ENCODE results near the gene DLEC1. TPM values are rescaled to one million over a fixed set of nuclear protein-coding genes. Genes with fewer than 3 reads are reported as not detected.

Gene DLEC1
- total RNA-seq (2014; rRNA removed; shearing (Covaris generic)): not detected in 2 replicates

GRCh38 chr3:38039101-38039898, at the start of gene DLEC1:
Gene DLEC1, plus strand, starts transcription at chr3:38039208. Its CDS starts 18 bp downstream, at chr3:38039226.
- Histone ChIP-seq H3K27ac (no peak within 1 kb of the TSS), H3K4me1 (no peaks in the 10 kb centered on the region), H3K36me3 (no peaks in the 10 kb centered on the region), H3K4me3 (no peak within 1 kb of the TSS), H3K27me3 (no peaks in the 10 kb centered on the region), H3K9me3 (replicated peaks) (no peaks in the 10 kb centered on the region)
- no peak for DNase-seq

GRCh38 chr3:37989821-37990480, 49.1 kb upstream of the DLEC1 start:
- no peak for DNase-seq
- H3K9me3 ChIP-seq (replicated peaks): no peaks in the 10 kb centered on the region
- H3K36me3 ChIP-seq: no peaks in the 10 kb centered on the region
- H3K27ac ChIP-seq: no peak overlapping the region
- H3K4me3 ChIP-seq: no peak overlapping the region
- no peaks in the 10 kb centered on the region for H3K27me3 ChIP-seq
- H3K4me1 ChIP-seq: peaks cover 3% of the 10 kb centered on the region; the same call in 1 of the 2 replicates

- H3K27ac ChIP-seq: no peak within 1 kb of the TSS
- no peaks in the 10 kb centered on the region for H3K9me3 ChIP-seq (replicated peaks)
- H3K4me3 ChIP-seq: no peak within 1 kb of the TSS
- H3K27me3 ChIP-seq: no peaks in the 10 kb centered on the region
- H3K36me3 ChIP-seq: no peaks in the 10 kb centered on the region
- peaks cover 3% of the 10 kb centered on the region; the same call in 1 of the 2 replicates for H3K4me1 ChIP-seq
- DNase-seq: peak; percentile 42 to 62
Observed at GRCh38 chr3:37990527-37990926, 48.5 kb upstream of the DLEC1 start, which contains the start of gene VILL. Gene VILL, plus strand, starts transcription at chr3:37990786. Its CDS starts 2,887 bp downstream, at chr3:37993673.

GRCh38 chr3:37991109-37991508, 47.9 kb upstream of the DLEC1 start:
- no peaks in the 10 kb centered on the region for H3K27me3 ChIP-seq
- H3K4me1 ChIP-seq: peaks cover 3% of the 10 kb centered on the region; the same call in 1 of the 2 replicates
- H3K36me3 ChIP-seq: no peaks in the 10 kb centered on the region
- no peak for DNase-seq
- no peaks in the 10 kb centered on the region for H3K9me3 ChIP-seq (replicated peaks)
- H3K4me3 ChIP-seq: no peak overlapping the region
- H3K27ac ChIP-seq: no peak overlapping the region

- no peak overlapping the region for H3K4me3 ChIP-seq
- H3K4me1 ChIP-seq: peaks cover 3% of the 10 kb centered on the region; the same call in 1 of the 2 replicates
- H3K27me3 ChIP-seq: no peaks in the 10 kb centered on the region
- no peaks in the 10 kb centered on the region for H3K9me3 ChIP-seq (replicated peaks)
- no peak overlapping the region for H3K27ac ChIP-seq
- no peaks in the 10 kb centered on the region for H3K36me3 ChIP-seq
- DNase-seq: no peak
Observed at GRCh38 chr3:37991823-37992222, 47.2 kb upstream of the DLEC1 start.

GRCh38 chr3:37992271-37993066, 46.5 kb upstream of the DLEC1 start:
- Histone ChIP-seq H3K27ac (no peak overlapping the region), H3K27me3 (no peaks in the 10 kb centered on the region), H3K4me1 (peaks cover 3% of the 10 kb centered on the region; the same call in 1 of the 2 replicates), H3K9me3 (replicated peaks) (no peaks in the 10 kb centered on the region), H3K4me3 (no peak overlapping the region), H3K36me3 (no peaks in the 10 kb centered on the region)
- DNase-seq: no peak

GRCh38 chr3:37993067-37993455, 45.9 kb upstream of the DLEC1 start:
- peaks cover 3% of the 10 kb centered on the region; the same call in 1 of the 2 replicates for H3K4me1 ChIP-seq
- no peaks in the 10 kb centered on the region for H3K36me3 ChIP-seq
- no peak overlapping the region for H3K27ac ChIP-seq
- H3K4me3 ChIP-seq: no peak overlapping the region
- no peaks in the 10 kb centered on the region for H3K9me3 ChIP-seq (replicated peaks)
- no peak for DNase-seq
- no peaks in the 10 kb centered on the region for H3K27me3 ChIP-seq

GRCh38 chr3:37993460-37993819, 45.6 kb upstream of the DLEC1 start:
- no peak for DNase-seq
- Histone ChIP-seq H3K4me1 (peaks cover 3% of the 10 kb centered on the region; the same call in 1 of the 2 replicates), H3K27ac (no peak overlapping the region), H3K36me3 (no peaks in the 10 kb centered on the region), H3K4me3 (no peak overlapping the region), H3K9me3 (replicated peaks) (no peaks in the 10 kb centered on the region), H3K27me3 (no peaks in the 10 kb centered on the region)

GRCh38 chr3:37993820-37994638, 45.0 kb upstream of the DLEC1 start:
- no peaks in the 10 kb centered on the region for H3K9me3 ChIP-seq (replicated peaks)
- DNase-seq: no peak
- no peak overlapping the region for H3K4me3 ChIP-seq
- peaks cover 3% of the 10 kb centered on the region; the same call in 1 of the 2 replicates for H3K4me1 ChIP-seq
- H3K36me3 ChIP-seq: no peaks in the 10 kb centered on the region
- H3K27me3 ChIP-seq: no peaks in the 10 kb centered on the region
- H3K27ac ChIP-seq: no peak overlapping the region

- Histone ChIP-seq H3K9me3 (replicated peaks) (no peaks in the 10 kb centered on the region), H3K4me3 (no peak overlapping the region), H3K27ac (no peak overlapping the region), H3K27me3 (no peaks in the 10 kb centered on the region), H3K4me1 (peaks cover 3% of the 10 kb centered on the region; the same call in 1 of the 2 replicates), H3K36me3 (no peaks in the 10 kb centered on the region)
- no peak for DNase-seq
Observed at GRCh38 chr3:37994639-37994972, 44.4 kb upstream of the DLEC1 start.

GRCh38 chr3:37995652-37996641, 43.1 kb upstream of the DLEC1 start:
- Histone ChIP-seq H3K27me3 (no peaks in the 10 kb centered on the region), H3K9me3 (replicated peaks) (no peaks in the 10 kb centered on the region), H3K27ac (no peak overlapping the region), H3K4me1 (no peaks in the 10 kb centered on the region), H3K4me3 (no peak overlapping the region), H3K36me3 (no peaks in the 10 kb centered on the region)
- DNase-seq: no peak

- Histone ChIP-seq H3K27ac (no peak overlapping the region), H3K4me3 (no peak overlapping the region), H3K27me3 (no peaks in the 10 kb centered on the region), H3K36me3 (no peaks in the 10 kb centered on the region), H3K9me3 (replicated peaks) (no peaks in the 10 kb centered on the region), H3K4me1 (no peaks in the 10 kb centered on the region)
- DNase-seq: peak; percentile 53 to 77
Observed at GRCh38 chr3:37996785-37997301, 42.2 kb upstream of the DLEC1 start.

- no peaks in the 10 kb centered on the region for H3K4me1 ChIP-seq
- H3K36me3 ChIP-seq: no peaks in the 10 kb centered on the region
- no peak overlapping the region for H3K27ac ChIP-seq
- DNase-seq: no peak
- no peak overlapping the region for H3K4me3 ChIP-seq
- no peaks in the 10 kb centered on the region for H3K27me3 ChIP-seq
- no peaks in the 10 kb centered on the region for H3K9me3 ChIP-seq (replicated peaks)
Observed at GRCh38 chr3:37997342-37997741, 41.7 kb upstream of the DLEC1 start.
